GM12874 (cell line): Measurements from ENCODE around the gene LOXL4.

Experiments
- CTCF ChIP-seq: IDR thresholded peaks from 2 replicates; pipeline ENCODE4 v1.5.1; 2011; ENCODE audit warnings: low read depth, mild to moderate bottlenecking, control low read depth, low read length, moderate library complexity; ENCODE audit not compliant: insufficient read depth

LOXL4 gene

GRCh38 chr10:98224509-98224908, 43.5 kb downstream of the LOXL4 start:
- TF ChIP-seq CTCF: no peak

GRCh38 chr10:98223874-98224273, 44.1 kb downstream of the LOXL4 start:
- no peak for TF ChIP-seq CTCF

- TF ChIP-seq CTCF: no peak
Observed at GRCh38 chr10:98217801-98218200, 50.2 kb downstream of the LOXL4 start.

GRCh38 chr10:98215373-98215772, 52.6 kb downstream of the LOXL4 start:
- TF ChIP-seq CTCF: no peak

GRCh38 chr10:98213740-98214139, 54.3 kb downstream of the LOXL4 start:
- no peak for TF ChIP-seq CTCF

- TF ChIP-seq CTCF: no peak
Observed at GRCh38 chr10:98212196-98212595, 55.8 kb downstream of the LOXL4 start.

- no peak for TF ChIP-seq CTCF
Observed at GRCh38 chr10:98209441-98209840, 58.6 kb downstream of the LOXL4 start.

GRCh38 chr10:98208925-98209324, 59.1 kb downstream of the LOXL4 start:
- no peak for TF ChIP-seq CTCF
